ENCODE measurements around the gene NCF2.
"Not testable (repeated sequence)": the region's sequence is repeated elsewhere in the genome, so short reads cannot be mapped to it uniquely, and the experiment has no call there.

NCF2 gene, protein sequence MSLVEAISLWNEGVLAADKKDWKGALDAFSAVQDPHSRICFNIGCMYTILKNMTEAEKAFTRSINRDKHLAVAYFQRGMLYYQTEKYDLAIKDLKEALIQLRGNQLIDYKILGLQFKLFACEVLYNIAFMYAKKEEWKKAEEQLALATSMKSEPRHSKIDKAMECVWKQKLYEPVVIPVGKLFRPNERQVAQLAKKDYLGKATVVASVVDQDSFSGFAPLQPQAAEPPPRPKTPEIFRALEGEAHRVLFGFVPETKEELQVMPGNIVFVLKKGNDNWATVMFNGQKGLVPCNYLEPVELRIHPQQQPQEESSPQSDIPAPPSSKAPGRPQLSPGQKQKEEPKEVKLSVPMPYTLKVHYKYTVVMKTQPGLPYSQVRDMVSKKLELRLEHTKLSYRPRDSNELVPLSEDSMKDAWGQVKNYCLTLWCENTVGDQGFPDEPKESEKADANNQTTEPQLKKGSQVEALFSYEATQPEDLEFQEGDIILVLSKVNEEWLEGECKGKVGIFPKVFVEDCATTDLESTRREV

DNA sequence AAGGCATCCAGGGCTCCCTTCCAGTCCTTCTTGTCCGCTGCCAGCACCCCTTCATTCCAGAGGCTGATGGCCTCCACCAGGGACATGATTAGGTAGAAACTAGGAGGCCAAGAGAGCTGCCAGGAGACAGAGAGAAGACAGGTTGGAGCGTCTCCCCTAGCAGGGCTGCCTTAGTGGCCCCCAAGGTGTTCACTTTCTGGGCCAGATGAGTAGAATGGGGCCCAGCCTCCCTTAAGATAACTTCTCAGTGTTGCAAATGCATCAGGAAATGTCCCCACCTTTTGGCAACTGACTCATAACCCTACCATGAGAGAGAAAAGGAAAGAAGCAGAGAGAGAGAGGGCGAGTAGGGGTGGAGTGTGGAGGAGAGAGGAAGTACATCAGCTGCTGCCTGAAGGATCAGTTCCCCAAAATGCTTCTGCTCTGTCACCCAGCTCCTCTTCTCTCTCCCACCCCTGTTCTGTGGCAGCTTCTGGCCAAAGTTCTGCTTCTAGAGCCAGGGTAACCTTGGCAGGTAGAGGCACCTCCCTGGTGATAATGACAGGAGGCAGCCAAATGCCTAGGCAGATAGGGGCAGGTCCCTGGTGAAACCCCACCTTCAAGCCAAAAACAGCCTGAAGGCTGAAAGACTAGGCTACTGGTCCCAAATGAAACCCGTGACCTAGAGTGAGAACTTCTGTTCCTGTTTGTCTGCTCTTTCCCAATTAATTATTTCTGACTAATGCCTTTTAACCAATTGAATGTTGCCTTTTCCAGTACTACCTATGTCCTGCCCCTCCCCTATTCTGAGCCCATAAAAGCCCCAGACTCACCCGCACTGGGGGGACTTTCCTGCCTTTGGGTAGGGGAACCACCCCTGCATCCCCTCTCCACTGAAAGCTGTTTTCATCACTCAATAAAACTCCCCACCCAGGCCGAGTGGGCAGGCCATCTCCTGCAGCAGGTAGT, at the start of gene NCF2:
Gene NCF2 (minus strand): TSS at position 216 of the 948 bp plus-strand sequence. CDS start 130 bp downstream, at position 86.
- DNase-seq (ENCODE audit: low read depth in 2 of 2) = peak; percentile 18 to 19

DNA sequence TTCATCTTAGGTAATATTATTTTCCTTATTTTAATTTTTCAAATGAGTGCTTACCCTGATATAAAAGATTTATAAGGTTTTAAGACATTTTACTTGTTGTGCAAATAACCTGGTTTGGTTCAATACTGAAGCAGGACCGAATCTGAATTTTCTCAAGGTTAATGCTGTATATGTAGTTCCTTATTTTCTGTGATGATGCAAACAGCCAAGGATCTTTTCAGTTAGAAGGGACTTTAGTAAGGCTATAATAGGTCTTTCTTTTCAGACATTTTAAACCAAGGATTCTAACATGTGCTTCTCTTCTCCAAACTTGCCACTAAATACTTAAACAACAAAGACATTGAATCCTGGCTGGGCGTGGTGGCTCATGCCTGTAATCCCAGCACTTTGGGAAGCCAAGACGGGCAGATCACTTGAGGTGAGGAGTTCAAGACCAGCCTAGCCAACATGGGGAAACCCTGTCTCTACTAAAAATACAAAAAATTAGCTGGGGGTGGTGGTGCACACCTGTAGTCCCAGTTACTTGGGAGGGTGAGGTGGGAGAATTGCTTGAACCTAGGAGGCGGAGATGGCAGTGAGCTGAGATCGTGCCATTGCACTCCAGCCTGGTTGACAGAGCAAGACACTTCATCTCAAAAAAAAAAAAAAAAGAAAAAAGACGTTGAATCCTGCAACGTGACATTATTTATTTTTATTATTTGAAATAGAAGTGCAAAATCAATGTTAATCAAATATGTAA, 48.6 kb upstream of the NCF2 start:
- DNase-seq (ENCODE audit: low read depth in 2 of 2) = no peak

DNA sequence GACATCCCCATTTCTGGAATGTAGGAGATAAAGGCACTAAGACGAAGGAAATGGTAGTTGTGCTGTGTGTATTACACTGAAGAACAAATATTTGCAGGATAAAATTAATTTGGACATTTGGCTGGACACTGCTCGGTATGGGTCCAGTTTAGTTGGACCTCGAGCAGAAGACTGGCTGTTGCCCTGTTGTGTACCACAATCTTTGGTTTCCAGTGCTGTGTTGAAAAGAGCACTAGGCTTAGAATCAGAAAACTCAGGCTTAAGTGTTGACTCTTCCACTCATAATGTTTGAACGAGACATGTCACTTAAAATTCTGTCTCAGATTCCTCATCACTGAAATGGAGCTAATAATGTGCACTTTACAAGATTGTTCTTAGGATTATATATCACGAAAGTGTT, 46.5 kb upstream of the NCF2 start:
- no peak for DNase-seq (ENCODE audit: low read depth in 2 of 2)

DNA sequence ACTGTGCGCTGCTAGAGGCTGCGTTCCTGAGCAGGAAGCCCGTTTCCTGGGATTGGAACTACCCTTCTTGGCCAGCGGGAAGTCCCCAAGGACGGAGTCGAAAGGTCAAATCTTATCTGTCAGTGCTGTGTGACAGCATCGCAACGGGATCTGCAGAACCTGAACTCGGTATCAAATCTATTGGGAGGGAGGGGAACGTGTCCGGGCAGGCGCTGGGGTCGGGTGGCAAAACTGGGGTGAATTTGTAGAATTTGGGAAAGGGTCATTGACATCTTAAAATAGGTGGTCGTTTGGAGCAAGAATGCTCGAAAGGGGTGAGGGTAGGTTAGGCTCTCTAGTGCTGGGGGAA, 46.0 kb upstream of the NCF2 start:
- DNase-seq (ENCODE audit: low read depth in 2 of 2) = no peak

DNA sequence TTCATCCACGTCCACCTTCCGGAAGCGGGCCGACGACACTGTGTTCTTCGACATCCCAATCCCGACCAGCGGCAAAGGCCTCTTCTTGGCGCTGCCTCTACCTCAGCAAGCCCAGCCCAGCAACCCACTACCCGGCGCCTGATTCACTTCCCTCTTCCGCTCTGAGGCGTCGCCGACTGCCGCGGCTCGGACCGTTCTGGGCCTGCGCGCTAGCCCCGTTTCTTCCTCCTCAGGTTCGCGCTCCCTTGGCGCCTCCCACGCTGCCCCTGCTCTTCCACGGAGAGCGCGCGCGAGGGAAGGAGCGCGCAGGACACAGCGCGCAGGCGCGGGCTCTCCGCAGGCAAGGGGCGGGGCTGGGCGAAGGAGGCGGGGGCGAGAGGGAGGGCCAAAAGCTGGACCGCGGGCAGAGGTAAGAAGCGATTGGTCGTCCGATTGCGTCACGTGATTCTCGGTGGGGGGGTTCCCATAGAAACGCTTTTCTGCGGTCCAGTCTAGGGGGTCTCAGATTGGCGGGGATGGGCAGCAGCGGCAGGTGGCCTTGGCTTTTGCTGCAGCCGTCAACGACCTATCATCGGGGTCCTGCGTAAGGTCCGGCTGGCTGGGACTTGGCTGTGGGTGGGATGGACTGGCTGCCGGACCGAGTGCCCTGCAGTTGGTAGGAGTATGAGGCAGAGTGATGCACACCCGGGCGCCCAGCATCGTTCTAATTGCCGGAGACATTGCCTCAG, 45.5 kb upstream of the NCF2 start, which contains the start of gene ARPC5:
Gene ARPC5 (minus strand): TSS at position 178 of the 728 bp plus-strand sequence. CDS start 124 bp downstream, at position 54.
- peak; percentile 96 to 98 for DNase-seq (ENCODE audit: low read depth in 2 of 2)

DNA sequence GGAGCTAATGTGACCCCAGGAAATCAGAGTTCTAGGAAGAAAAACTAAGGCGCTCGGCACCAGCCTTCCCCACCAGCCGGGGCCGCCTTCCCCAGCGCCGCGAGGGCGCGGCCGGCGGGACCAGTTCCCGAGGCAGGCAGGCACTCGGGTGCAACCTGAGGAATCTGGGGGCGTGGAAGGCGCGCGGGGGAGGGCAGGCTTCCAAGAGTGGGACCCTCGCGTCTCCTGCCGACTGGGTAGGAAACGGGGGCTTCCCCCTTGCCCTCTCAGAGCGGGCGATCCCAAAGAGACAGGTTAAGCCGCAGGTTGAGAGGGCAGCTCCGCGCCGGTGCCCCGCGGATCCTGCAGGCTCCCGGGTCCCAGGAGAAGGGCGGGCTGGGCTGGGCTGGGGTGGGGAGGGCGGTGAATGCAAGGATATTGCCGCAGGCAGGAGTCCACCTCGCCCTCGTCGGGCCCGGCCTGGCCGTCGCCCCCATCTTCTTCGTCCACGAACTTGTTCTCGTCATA, 44.9 kb upstream of the NCF2 start:
- peak in 1 of 2 donors; percentile 13 for DNase-seq (ENCODE audit: low read depth in 2 of 2)

DNA sequence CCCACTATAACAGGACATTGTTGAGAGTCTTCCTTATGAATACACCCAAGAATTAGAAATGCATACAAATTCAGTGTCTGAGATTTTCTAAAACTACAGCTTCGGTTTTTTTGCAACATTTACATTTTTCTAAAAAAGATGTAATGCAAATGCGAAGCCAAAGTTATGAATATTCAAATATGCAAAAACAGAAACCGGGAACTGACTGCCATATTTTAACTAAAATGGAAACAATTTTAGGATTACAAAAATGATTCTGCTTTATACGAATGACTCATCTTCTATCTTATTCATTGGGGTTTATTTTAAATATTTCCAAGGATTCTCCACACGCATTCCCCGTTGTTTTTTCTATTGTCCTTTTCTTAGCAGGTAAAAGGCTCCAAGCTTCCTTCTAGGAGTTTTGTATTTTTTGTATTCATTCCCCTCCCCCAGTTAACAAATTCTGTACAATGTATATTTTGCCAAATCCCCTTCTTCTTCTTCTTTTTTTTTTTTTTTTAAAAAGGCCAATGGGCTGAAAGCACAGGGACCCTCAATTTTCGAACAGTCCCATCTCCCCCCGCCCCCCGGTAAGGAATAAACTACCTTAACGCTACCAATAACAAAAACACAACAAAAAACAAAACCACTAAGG, 44.3 kb upstream of the NCF2 start:
- DNase-seq (ENCODE audit: low read depth in 2 of 2) = no peak

DNA sequence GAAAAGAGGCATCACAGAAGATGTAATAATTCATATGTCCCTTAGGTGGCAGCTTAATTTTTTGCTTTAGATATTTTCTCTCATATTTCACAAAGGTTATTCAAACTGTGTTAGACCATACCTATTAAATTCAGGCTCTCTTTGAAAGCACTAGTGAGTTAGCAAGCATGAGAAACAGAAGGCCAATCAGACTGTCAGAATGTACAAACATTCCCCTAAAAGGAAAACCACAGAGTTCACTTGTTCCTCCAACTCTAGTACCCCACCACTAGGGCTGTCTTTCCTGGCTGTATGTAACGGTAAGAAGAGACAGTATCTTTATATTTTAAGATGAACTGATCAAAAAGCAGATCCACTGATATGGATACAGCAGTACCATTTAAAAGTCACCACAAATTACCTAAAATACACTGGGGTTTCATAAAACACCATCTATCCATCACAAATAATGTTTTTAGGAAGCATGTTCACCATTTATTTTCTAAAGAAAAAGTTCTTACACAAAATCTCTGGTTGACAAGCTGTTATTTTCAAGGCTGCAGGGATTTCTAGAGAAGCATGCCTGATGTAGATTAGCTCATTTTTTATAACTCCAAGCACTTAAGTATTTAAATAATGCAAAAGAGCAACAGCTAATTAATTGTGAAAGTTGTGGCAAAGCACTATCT, 43.6 kb upstream of the NCF2 start:
- DNase-seq (ENCODE audit: low read depth in 2 of 2) = no peak

DNA sequence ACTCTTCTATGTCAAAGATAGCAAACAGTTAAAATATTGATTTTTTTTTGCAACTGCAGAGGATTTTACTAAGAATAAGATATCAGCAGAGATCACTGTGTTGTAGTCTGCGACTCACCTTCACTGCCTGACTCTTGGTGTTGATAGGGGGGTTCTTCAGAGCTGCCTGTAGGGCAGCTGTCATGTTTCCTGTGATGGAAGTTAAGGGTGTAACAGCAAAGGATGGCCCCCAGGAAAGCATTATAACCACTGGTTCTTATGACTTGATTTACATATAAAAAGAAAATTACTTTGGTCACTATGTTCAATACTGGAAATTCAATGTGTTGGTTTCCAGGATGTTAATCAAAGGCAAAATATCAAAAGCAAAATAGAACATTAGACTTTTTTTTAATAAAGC, 42.7 kb upstream of the NCF2 start:
- no peak for DNase-seq (ENCODE audit: low read depth in 2 of 2)

DNA sequence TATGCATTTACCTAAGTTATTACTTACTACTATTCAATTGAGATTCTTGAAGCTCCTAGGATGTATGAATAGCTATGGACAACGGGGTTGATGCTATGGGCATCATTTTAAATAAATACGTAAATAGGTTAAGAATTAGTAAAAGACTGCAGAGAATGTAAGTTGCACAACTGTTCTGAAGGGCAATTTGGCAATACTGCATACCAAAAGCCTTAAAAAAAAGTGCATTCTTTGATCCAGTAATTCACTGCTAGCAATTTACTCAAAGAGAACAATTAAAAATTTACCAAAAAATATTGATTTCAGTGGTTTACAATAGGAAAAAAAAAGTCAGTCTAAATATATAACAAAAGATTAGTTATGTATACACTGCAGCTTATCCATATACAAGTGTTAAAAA, 41.9 kb upstream of the NCF2 start:
- no peak for DNase-seq (ENCODE audit: low read depth in 2 of 2)

DNA sequence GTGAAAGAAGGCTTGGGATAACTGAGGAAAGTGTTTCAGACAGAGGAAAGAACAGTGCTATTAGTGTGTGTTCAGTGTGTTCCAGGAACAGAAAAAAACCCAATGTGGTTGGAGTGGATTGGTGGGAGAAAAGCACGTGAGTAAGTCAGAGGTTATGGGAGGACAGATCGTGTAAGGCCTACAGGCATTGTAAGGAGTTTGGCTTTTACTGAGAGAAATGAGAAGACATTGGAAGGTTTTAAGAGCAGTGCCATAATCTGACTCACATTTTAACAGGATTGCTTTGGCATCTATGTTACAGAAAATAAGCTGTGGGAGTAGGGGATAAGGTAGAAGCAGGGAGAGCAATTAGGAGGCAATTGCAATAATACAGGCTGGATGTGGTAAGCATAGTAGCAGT, 40.5 kb upstream of the NCF2 start:
- DNase-seq (ENCODE audit: low read depth in 2 of 2) = no peak

DNA sequence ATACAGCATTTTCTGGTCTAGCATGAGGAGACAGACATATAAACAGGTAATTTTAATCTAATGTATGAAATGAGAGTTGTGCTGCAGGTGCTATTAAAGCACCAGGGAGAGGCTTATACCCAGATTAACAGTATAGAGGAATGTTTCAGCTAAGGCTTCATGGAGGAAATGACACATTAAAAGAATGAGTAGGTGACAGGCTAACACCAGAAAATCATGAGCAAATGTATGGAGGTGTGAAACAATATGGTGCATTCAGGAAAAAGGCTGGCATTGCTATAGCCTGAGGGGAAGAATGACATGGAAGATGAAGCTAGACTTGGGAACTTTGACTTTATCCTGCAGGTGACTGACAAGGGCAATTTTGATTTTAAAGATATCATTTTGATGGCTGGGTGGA, 38.3 kb upstream of the NCF2 start:
- no peak for DNase-seq (ENCODE audit: low read depth in 2 of 2)

DNA sequence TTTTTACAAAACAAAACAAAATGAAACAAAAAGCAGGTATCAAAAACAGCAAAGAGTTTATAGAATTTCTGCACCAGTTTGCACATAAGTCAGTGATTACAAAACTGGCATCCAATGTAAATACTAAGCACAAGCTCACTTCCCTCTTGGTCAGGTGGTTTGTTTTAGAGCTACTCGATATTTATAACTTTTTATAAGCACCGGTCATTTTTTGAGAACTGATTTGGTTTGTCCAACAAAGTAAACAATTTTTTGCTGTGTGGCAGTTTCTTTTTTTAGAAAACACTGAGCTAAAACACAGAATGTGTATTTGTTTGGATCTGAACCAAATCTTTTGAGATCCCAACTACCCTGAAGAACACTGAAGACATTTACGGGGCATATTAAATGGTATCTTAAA, 36.0 kb upstream of the NCF2 start:
- not testable (repeated sequence) for DNase-seq (ENCODE audit: low read depth in 2 of 2)

DNA sequence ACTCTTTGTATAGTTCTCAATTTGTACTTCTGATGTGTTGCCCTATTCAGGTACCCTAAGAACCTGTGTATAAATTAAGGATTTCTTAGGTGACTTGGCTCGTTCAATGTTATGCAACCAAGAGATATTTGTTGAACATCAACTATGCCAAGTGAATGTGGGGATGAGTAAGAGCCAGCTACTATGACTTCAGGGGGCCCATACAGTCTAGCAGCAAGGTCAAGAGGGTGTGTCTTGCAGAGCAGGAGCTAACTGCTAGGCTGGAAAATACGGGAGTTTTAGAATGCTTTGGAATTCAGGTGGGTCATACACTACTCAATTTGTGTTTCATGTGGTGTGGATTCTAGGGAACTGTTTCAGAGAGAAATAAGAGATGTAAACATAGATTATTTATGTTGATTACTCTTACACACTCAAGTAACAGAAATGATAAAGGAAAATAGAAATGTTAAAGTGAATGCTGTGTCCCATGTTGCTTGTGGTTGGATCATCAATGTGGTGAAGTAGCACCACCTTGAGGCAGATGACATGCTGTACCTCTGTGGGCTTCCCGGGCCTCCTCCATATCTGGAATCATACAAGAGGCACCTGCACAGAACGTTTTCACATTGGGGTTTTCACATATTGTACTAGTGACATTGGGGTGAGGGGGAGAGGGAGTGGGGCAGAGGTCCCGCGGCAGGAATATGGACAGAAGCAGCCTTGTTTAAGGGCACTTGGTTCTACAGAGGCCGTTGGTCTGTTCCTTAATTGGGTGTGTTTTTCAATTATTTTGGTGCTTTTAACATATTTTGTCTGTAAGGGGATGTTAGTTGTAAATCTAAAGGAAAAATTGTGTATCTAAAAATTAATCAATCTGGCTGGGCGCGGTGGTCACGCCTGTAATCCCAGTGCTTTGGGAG, 32.9 kb upstream of the NCF2 start:
- DNase-seq (ENCODE audit: low read depth in 2 of 2) = peak in 1 of 2 donors; percentile 15

DNA sequence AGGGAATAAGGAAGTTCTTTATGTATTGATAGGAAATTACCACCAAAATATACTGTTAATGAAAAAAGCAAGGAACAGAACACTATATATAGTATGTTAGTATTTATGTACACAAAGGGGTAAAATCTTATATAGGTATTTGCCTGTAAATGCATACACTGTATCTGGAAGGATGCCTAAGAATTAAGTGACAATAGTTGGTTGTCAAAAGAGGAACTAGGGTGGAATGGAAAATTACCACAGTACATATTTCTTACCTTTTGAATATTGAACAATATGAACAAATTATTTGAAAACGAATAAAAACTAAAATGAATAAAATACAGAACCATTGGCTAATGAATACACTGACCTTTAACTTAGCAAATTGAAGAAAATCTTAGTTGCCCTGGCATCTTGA, 31.8 kb upstream of the NCF2 start:
- no peak for DNase-seq (ENCODE audit: low read depth in 2 of 2)

DNA sequence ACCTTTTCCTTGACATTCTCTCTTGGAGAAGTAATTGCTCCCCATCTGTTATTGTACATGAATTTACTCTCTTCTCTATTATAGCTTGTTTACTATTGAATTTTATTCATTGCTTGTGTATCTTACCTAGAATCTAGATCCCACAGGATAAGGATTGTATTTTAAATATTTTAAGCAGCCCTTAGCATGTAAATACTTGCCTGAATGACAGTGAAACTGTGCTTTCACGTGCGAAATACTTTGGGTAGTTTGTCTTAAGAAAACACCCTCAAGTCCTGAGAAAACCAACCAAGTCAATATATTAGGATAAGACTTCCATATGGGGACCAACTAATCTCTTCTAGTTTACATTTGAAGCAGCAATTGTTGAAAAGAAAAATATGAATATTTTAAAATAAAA, 30.1 kb upstream of the NCF2 start:
- no peak for DNase-seq (ENCODE audit: low read depth in 2 of 2)

DNA sequence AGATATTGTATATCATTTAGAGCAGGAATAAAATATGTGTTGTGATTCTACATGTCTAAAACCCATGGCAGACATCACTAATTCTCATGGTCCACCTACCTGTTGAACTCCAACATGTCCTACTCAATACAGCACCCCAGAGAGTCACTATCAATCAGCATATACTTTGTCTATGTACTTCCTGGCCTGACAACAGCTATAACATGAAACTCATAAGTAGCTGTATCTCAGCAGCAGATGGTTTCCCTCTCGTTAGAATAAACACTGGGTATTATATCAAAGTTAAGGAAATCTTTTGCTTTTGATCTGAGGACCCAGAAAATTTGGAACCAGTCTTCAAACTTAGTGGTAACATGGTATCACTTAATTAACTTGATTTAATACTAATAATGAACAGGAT, 29.5 kb upstream of the NCF2 start:
- DNase-seq (ENCODE audit: low read depth in 2 of 2) = no peak

DNA sequence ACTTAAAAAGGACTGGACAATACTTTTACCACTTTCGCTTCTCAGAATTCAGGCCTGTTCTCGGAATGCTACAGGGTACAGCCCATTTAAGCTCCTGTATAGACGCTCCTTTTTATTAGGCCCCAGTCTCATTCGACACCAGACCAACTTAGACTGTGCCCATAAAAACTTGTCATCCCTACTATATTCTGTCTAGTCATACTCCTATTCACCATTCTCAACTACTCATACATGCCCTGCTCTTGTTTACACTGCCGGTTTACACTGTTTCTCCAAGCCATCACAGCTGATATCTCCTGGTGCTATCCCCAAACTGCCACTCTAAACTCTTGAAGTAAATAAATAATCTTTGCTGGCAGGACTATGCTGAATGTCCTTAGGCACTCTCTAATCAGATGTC, 27.9 kb upstream of the NCF2 start:
- not testable (repeated sequence) for DNase-seq (ENCODE audit: low read depth in 2 of 2)

DNA sequence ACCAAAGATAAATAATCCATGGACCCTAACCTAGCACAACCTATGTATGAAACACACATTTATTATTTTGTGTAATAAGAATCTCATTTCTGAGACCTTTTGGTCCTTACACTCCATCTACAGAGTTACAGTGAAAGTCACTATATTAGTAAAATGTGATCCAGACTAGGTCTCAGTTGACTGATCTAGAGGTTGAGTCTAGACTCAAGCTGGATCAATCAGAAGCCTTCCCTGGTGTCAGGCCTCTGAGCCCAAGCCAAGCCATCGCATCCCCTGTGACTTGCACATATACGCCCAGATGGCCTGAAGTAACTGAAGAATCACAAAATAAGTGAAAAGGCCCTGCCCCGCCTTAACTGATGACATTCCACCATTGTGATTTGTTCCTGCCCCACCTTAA, 22.7 kb upstream of the NCF2 start:
- DNase-seq (ENCODE audit: low read depth in 2 of 2) = not testable (repeated sequence)
